Activated CD4-positive, alpha-beta T cell treated with anti-CD3 and anti-CD28 coated beads for 36 hours (primary cell): ENCODE measurements around the gene LGALS7. TPM values are rescaled to one million over a fixed set of nuclear protein-coding genes. Genes with fewer than 3 reads are reported as not detected.

Experiments
- ATAC-seq: fragments of 200-7000 bp; cut with Tn5 transposase; one replicate; pipeline ENCODE4 v1.10.0; 2021; ENCODE audit warnings: mild to moderate bottlenecking, moderate library complexity
- CTCF ChIA-PET: fragments of 350-600 bp; sonication (Branson Sonifier 250); formaldehyde crosslinking; loops from one replicate; lab custom pipeline; 2021; ENCODE audit warnings: antibody characterized with exemption; lab: Charles Lee
- POLR2A ChIA-PET: fragments of 350-600 bp; sonication (Branson Sonifier 250); formaldehyde crosslinking; loops from one replicate; lab custom pipeline; 2021; ENCODE audit warnings: antibody characterized with exemption, inconsistent platforms; lab: Charles Lee
- DNase-seq: peaks from one replicate; pipeline ENCODE4 v3.0.0-alpha.2; 2020
- H3K27ac Mint-ChIP-seq: one replicate; pipeline ENCODE4 v1.8.0; 2021; ENCODE audit warnings: mixed read lengths
- H3K27me3 Mint-ChIP-seq: one replicate; pipeline ENCODE4 v1.8.0; 2021; ENCODE audit warnings: mixed read lengths
- H3K36me3 Mint-ChIP-seq: one replicate; pipeline ENCODE4 v1.8.0; 2021; ENCODE audit warnings: low read depth, mixed read lengths
- H3K4me1 Mint-ChIP-seq: one replicate; pipeline ENCODE4 v1.8.0; 2021; ENCODE audit warnings: mixed read lengths
- H3K4me3 Mint-ChIP-seq: one replicate; pipeline ENCODE4 v1.8.0; 2021; ENCODE audit warnings: mild to moderate bottlenecking, moderate library complexity, mixed read lengths
- H3K9me3 Mint-ChIP-seq: one replicate; pipeline ENCODE4 v1.8.0; 2021; ENCODE audit warnings: low read depth, mixed read lengths
- intact Hi-C, 2 experiments: fragments of 100-400 bp; cut with DNase I in 1 of 2; cut with micrococcal nuclease in 1 of 2; formaldehyde crosslinking; loops; one replicate each; pipeline versions ENCODE4 v1.14.2 to v1.15.1; 2022 to 2024; cut with DNase I, micrococcal nuclease
- total RNA-seq, 2 experiments: library from RNA; stranded (reverse); gene quantifications; one replicate each; pipeline ENCODE4 v1.2.3, GENCODE V29; 2021

Gene LGALS7
- total RNA-seq, 2 experiments from 2014 or later, result not detected

- H3K27ac Mint-ChIP-seq, result no peak overlapping the region
- intact Hi-C loops, result no loop called here
- H3K9me3 Mint-ChIP-seq, result no peaks in the 10 kb centered on the region
- no peaks in the 10 kb centered on the region for H3K36me3 Mint-ChIP-seq
- POLR2A ChIA-PET, result no interaction called here
- DNase-seq (no peak), ATAC-seq (no peak)
- no peak overlapping the region for H3K4me3 Mint-ChIP-seq
- no peaks in the 10 kb centered on the region for H3K27me3 Mint-ChIP-seq
- H3K4me1 Mint-ChIP-seq, result no peaks in the 10 kb centered on the region
- CTCF ChIA-PET, result no interaction called here
Observed at GRCh38 chr19:38745316-38745715, 28.0 kb downstream of the LGALS7 start.

DNA sequence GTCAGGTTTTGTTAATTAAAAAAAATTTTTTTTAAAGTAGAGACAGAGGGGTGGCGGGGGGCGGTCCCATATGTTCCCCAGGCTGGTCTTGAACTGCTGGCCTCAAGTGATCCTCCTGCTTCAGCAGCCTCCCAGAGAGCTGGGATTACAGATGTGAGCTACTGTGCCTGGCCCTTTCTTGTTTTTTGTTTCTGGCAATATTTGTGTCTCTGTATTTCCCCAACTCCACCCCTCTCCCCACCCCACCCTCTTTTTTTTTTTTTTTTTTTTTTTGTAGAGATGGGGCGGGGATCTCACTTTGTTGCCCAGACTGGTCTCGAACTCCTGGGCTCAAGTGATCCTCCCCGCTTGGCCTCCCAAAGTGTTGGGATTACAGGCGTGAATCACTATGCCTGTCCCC lies 28.4 kb downstream of the LGALS7 start:
- Mint-ChIP-seq H3K27me3 (no peaks in the 10 kb centered on the region), H3K36me3 (no peaks in the 10 kb centered on the region), H3K4me3 (no peak overlapping the region), H3K9me3 (no peaks in the 10 kb centered on the region), H3K27ac (no peak overlapping the region), H3K4me1 (peaks cover under 1% of the 10 kb centered on the region)
- DNase-seq, result no peak
- ChIA-PET POLR2A (no interaction called here), CTCF (no interaction called here)
- intact Hi-C loops, result no loop called here
- no peak for ATAC-seq

GRCh38 chr19:38744298-38744681 lies 29.0 kb downstream of the LGALS7 start, which contains the start of gene CAPN12:
CAPN12 (minus strand) TSS chr19:38744474; CDS start chr19:38744165, 309 bp downstream.
- ATAC-seq (no peak), DNase-seq (no peak)
- Mint-ChIP-seq H3K27me3 (no peaks in the 10 kb centered on the region), H3K36me3 (no peaks in the 10 kb centered on the region), H3K4me3 (no peak within 1 kb of the TSS), H3K4me1 (peaks cover 4% of the 10 kb centered on the region), H3K9me3 (no peaks in the 10 kb centered on the region), H3K27ac (no peak within 1 kb of the TSS)
- ChIA-PET POLR2A (no interaction called here), CTCF (interaction anchor here (0.6 kb wide), 2 partner anchors 157 to 420 kb away, joined by 3 read pairs; no protein-coding TSS in a partner anchor)
- intact Hi-C loops, result no loop called here

DNA sequence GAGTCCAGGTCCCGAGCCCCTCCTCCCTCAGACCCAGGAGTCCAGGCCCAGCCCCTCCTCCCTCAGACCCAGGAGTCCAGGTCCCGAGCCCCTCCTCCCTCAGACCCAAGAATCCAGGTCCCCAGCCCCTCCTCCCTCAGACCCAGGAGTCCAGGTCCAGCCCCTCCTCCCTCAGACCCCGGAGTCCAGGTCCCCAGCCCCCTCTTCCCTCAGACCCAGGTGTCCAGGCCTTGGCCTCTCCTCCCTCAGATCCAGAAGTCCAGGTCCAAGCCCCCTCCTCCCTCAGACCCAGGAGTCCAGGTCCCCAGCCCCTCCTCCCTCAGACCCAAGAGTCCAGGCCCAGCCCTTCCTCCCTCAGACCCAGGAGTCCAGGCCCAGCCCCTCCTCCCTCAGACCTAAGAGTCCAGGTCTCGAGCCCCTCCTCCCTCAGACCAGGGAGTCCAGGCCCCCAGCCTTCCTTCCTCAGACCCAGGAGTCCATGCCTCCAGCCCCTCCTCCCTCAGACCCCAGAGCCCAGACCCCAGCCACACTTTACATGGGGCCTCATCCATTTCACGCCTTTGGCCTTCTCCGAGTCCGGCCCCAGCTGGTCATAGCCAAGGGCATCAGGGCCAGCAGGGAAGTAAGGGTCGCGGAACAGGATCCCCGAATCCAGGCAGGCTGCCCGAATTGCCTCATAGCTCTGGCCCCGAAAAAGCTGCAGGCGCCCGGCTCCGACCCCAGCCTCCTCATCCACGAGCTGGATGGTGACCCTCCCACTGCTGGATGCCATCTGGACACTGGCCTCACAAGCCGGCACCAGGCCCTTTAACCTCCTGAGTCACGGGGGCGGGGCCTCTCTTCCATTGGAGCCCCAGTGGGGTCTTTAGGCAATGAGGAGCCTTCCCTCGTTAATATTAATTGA lies 29.7 kb downstream of the LGALS7 start:
- no peaks in the 10 kb centered on the region for H3K36me3 Mint-ChIP-seq
- H3K4me1 Mint-ChIP-seq, result peaks cover 6% of the 10 kb centered on the region
- CTCF ChIA-PET, result interaction anchor here (0.6 kb wide), 2 partner anchors 156 to 419 kb away, joined by 3 read pairs; no protein-coding TSS in a partner anchor
- DNase-seq (no peak), ATAC-seq (no peak)
- H3K4me3 Mint-ChIP-seq, result no peak overlapping the region
- H3K27me3 Mint-ChIP-seq, result no peaks in the 10 kb centered on the region
- H3K9me3 Mint-ChIP-seq, result no peaks in the 10 kb centered on the region
- intact Hi-C loops, result no loop called here
- POLR2A ChIA-PET, result no interaction called here
- H3K27ac Mint-ChIP-seq, result no peak overlapping the region

DNA sequence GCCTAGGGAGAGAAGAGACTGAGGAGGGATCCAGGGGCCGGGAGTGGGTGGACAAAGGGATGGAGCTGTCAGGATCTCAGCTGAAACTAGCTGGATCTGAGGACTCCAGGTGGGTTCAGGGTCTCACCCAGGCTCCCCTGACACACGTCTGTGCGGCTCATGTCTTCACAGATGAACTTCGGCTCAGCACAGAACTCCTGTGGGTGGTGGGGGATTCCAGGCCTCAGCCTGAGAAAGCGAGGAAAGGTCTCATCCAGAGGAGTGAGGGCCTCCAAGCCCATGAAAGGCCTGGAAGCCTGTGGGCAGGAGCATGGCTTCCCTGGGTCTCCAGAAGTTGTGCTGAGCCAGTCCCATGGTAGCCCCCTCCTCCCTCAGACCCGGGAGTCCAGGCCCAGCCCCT lies 30.4 kb downstream of the LGALS7 start:
- H3K4me1 Mint-ChIP-seq, result peaks cover 8% of the 10 kb centered on the region
- CTCF ChIA-PET, result no interaction called here
- peaks cover 1% of the 10 kb centered on the region for H3K27me3 Mint-ChIP-seq
- POLR2A ChIA-PET, result no interaction called here
- no peaks in the 10 kb centered on the region for H3K9me3 Mint-ChIP-seq
- H3K4me3 Mint-ChIP-seq, result no peak overlapping the region
- H3K27ac Mint-ChIP-seq, result no peak overlapping the region
- intact Hi-C loops, result no loop called here
- H3K36me3 Mint-ChIP-seq, result no peaks in the 10 kb centered on the region
- no peak for ATAC-seq
- DNase-seq, result no peak

DNA sequence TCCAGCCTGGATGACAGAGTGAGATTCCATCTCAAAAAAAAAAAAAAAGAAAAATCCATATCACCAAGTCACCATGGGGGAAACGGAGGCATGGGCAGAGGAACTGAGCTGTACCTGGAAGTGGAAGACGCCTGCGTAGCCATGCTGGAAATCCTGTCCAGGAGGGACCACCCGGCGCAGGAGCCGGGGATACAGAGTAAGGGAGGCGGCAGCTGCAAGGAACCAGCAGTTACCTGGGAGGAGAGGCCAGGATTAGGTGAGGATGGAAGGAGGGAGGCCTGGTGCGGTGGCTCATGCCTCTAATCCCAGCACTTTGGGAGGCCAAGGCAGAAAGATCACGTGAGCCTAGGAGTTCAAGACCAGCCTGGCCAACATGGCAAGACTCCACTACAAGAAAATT lies 31.0 kb downstream of the LGALS7 start:
- no peaks in the 10 kb centered on the region for H3K36me3 Mint-ChIP-seq
- ChIA-PET CTCF (no interaction called here), POLR2A (interaction anchor here (0.6 kb wide), 1 partner anchor 740 kb away, joined by 3 read pairs; no protein-coding TSS in a partner anchor)
- DNase-seq, result no peak
- H3K27ac Mint-ChIP-seq, result no peak overlapping the region
- peaks cover 13% of the 10 kb centered on the region for H3K4me1 Mint-ChIP-seq
- no peak overlapping the region for H3K4me3 Mint-ChIP-seq
- peaks cover 6% of the 10 kb centered on the region for H3K27me3 Mint-ChIP-seq
- ATAC-seq, result no peak
- H3K9me3 Mint-ChIP-seq, result no peaks in the 10 kb centered on the region
- intact Hi-C loops, result no loop called here

DNA sequence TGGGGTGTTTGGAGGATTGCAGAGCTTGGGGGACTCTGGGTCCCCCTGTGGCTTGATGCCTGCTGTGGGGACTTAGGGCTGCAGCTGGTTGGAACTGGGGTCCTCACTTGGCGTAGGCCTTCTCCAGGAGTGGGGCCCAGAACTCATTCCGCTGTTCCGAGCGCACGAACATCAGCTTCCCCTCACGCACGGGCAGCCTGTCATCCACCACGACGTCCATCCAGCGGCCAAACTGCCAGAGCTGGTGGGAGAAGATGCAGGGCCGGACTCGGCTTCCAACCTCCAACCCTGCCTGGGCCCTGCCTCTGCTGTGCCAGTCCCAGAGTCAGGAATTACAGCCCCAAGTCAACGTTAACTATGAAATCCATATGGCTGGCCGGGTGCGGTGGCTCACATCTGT lies 31.6 kb downstream of the LGALS7 start:
- H3K27me3 Mint-ChIP-seq, result peaks cover 6% of the 10 kb centered on the region
- intact Hi-C loops, result no loop called here
- DNase-seq (no peak), ATAC-seq (no peak)
- no peak overlapping the region for H3K27ac Mint-ChIP-seq
- peaks cover 14% of the 10 kb centered on the region for H3K4me1 Mint-ChIP-seq
- no peaks in the 10 kb centered on the region for H3K36me3 Mint-ChIP-seq
- no peaks in the 10 kb centered on the region for H3K9me3 Mint-ChIP-seq
- CTCF ChIA-PET, result no interaction called here
- no peak overlapping the region for H3K4me3 Mint-ChIP-seq
- POLR2A ChIA-PET, result no interaction called here

GRCh38 chr19:38740932-38741331 lies 32.4 kb downstream of the LGALS7 start:
- intact Hi-C loops, result no loop called here

DNA sequence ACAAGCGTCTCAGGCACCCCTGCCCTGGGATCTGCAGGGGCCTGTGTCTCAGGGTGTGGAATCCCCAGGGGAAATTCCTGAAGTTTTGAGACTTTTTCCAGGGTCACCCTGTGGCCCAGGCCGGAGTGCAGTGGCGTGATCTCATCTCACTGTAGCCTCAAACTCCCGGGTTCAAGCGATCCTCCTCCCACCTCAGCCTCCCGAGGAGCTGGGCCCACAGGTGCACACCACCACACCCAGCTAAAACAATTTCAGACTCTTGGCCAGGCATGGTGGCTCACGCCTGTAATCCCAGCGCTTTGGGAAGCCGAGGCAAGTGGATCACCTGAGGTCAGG lies 33.1 kb downstream of the LGALS7 start:
- intact Hi-C loops, result no loop called here
- Mint-ChIP-seq H3K36me3 (no peaks in the 10 kb centered on the region), H3K9me3 (no peaks in the 10 kb centered on the region), H3K27me3 (peaks cover 7% of the 10 kb centered on the region), H3K4me1 (peaks cover 20% of the 10 kb centered on the region), H3K4me3 (no peak overlapping the region), H3K27ac (no peak overlapping the region)
- ChIA-PET CTCF (interaction anchor here (0.9 to 1.2 kb wide), 2 partner anchors 14 to 189 kb away, joined by 3 to 4 read pairs; no protein-coding TSS in a partner anchor), POLR2A (no interaction called here)
- DNase-seq (no peak), ATAC-seq (no peak)

More at GRCh38 chr19:38740932-38741331, 32.4 kb downstream of the LGALS7 start:
- H3K27ac Mint-ChIP-seq, result no peak overlapping the region
- H3K4me1 Mint-ChIP-seq, result peaks cover 17% of the 10 kb centered on the region
- H3K36me3 Mint-ChIP-seq, result no peaks in the 10 kb centered on the region
- DNase-seq (no peak), ATAC-seq (no peak)
- H3K27me3 Mint-ChIP-seq, result peaks cover 7% of the 10 kb centered on the region
- H3K4me3 Mint-ChIP-seq, result no peak overlapping the region
- no peaks in the 10 kb centered on the region for H3K9me3 Mint-ChIP-seq
- CTCF ChIA-PET, result interaction anchor here (0.6 to 1.2 kb wide), 3 partner anchors 70 to 401 kb away, joined by 3 to 4 read pairs (median 3); no protein-coding TSS in a partner anchor
- POLR2A ChIA-PET, result no interaction called here

DNA sequence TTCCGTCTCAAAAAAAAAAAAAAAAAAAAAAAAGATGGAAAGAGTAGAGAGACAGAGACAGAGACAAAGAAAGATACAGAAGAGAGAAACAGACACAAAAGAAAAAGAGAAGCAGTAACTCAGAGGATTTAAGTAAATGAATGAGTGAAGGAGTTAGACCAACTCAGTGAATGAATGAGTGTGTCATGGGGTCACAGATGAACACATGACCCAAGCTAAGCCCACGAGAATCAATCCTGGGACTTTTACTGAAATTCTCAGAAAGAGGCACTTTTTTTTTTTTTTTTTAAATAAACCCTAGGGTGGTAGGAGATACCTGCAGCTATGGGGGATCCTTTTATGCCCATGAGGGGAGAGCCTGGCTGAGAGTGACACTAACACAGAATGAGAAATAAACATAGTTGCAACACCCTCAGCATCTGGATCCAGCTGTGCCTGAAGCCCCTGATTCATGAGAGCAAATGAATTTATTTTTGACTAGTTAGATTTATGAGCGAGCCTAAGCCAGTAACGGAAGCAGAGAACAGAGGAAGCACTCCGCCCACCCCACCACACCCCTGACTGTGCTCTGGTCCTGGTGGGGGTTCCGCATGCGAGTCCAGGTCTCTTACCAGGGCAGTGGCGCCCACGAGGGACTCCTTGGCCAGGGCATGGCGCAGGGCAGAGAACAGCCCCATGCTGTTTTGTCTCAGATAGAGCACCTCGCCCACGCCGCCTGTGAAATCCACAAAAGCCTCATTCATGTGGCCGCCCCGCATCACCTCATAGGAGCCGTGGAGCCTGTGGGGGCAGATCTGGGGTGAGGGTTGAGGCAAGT lies 33.7 kb downstream of the LGALS7 start:
- Mint-ChIP-seq H3K4me1 (peaks cover 25% of the 10 kb centered on the region), H3K36me3 (no peaks in the 10 kb centered on the region), H3K4me3 (no peak overlapping the region), H3K9me3 (no peaks in the 10 kb centered on the region), H3K27ac (no peak overlapping the region), H3K27me3 (peaks cover 7% of the 10 kb centered on the region)
- ChIA-PET POLR2A (no interaction called here), CTCF (interaction anchor here (0.7 to 1.2 kb wide), 3 partner anchors 13 to 436 kb away, joined by 3 to 5 read pairs (median 4); partner anchors contain the start of gene C19orf33)
- ATAC-seq (no peak), DNase-seq (peak; percentile 39)
- intact Hi-C loops, result loop anchor here in 1 of 2 experiments (5.0 kb wide), 2 partner anchors 208 to 352 kb away; partner anchors contain the start of genes GGN and SPRED3
